ENCODE results near the gene FAM32A. TPM values are rescaled to one million over a fixed set of nuclear protein-coding genes. Genes with fewer than 3 reads are reported as not detected.

Gene FAM32A
- total RNA-seq, 1 experiment from 2014 or later, result 55.7 TPM

DNA sequence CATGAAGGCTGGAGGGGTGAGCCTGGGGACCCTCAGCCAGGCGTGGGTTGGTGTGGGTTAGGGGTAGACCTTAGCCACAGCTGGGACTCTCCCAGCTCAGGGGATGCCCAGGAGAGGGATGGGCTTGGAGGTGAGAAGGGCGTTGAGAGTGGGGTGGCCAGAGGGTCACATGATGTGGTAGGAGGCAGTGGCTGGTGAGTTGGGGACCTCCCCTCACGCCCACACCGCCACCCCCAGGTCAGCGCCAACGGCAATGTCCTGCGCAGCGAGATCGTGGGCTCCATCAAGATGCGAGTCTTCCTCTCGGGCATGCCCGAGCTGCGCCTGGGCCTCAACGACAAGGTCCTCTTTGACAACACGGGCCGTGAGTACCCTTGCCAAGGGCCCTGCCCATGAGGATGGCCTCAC, 41.0 kb downstream of the FAM32A start:
- no peak for DNase-seq
- no peaks in the 10 kb centered on the region for H3K27me3 ChIP-seq (ENCODE audit: low read length)
- peaks cover 15% of the 10 kb centered on the region for H3K36me3 ChIP-seq (ENCODE audit: insufficient read depth, low read length)

DNA sequence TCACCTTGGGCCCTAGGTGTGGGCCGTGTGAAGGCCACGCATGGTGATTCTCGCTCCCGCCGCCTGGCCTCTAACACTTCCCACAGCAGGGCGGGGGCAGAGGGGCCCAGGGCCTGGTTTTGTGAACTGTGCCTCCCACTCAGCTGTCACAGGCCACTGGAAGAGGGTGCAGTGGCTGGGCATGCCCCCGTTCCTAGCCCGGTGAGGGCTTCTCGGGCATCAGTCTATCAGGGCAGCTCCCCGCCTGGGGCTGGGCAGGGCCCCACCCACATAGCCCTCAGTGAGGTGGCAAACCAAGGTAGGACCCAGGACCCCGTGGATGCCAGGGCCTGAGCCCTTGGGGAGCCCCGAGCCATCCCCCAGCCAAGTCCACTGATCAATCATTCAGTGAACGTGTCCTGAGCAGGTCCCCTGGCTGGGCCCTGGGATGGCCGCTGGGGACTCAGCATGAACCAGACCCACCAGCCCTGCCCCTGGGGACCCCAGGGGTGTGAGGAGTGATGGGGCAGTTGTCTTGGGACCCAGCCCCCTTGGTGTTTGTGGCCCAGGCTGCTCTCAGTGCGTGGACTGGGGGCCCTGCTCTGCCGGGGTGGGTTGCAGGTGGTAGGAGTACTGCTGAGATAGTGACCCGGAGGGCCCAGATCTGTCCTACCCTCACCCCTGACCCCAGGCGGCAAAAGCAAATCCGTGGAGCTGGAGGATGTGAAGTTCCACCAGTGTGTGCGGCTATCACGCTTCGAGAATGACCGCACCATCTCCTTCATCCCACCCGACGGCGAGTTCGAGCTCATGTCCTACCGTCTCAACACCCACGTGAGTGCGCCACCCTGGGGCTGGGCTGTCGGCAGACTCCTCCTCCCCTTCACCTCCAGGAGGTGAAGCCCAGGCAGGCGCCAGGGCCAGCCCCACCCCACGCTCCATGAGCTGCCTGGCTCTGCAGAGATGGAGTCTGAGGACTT, 41.9 kb downstream of the FAM32A start:
- no peak for DNase-seq
- Histone ChIP-seq H4K20me1 (ENCODE audit: insufficient read depth, low read depth, low read length) (no peaks in the 10 kb centered on the region), H3K9ac (ENCODE audit: low read length) (no peak overlapping the region), H3K4me3 (ENCODE audit: low read length) (no peak overlapping the region), H3K4me2 (ENCODE audit: low read depth, low read length, poor library complexity, severe bottlenecking) (no peak overlapping the region), H3K4me1 (ENCODE audit: low read length) (no peaks in the 10 kb centered on the region), H3K36me3 (ENCODE audit: insufficient read depth, low read length) (peaks cover 8% of the 10 kb centered on the region), H3K27me3 (ENCODE audit: low read length) (no peaks in the 10 kb centered on the region), H3K9me3 (ENCODE audit: low read length) (no peaks in the 10 kb centered on the region), H3K9me2 (replicated peaks; ENCODE audit: insufficient read depth, low read length) (no peaks in the 10 kb centered on the region), H3K79me2 (ENCODE audit: low read length) (no peaks in the 10 kb centered on the region), H2AFZ (ENCODE audit: low read length) (no peak overlapping the region), H3K27ac (ENCODE audit: low read length) (no peak overlapping the region)

More for the DNA sequence above, 41.0 kb downstream of the FAM32A start:
- Histone ChIP-seq H3K79me2 (ENCODE audit: low read length) (no peaks in the 10 kb centered on the region), H4K20me1 (ENCODE audit: insufficient read depth, low read depth, low read length) (no peaks in the 10 kb centered on the region), H3K4me3 (ENCODE audit: low read length) (no peak overlapping the region), H3K4me1 (ENCODE audit: low read length) (no peaks in the 10 kb centered on the region), H3K27ac (ENCODE audit: low read length) (no peak overlapping the region), H3K4me2 (ENCODE audit: low read depth, low read length, poor library complexity, severe bottlenecking) (no peak overlapping the region), H3K9me2 (replicated peaks; ENCODE audit: insufficient read depth, low read length) (no peaks in the 10 kb centered on the region), H2AFZ (ENCODE audit: low read length) (no peak overlapping the region), H3K9me3 (ENCODE audit: low read length) (peaks cover 6% of the 10 kb centered on the region; the same call in 1 of the 2 replicates), H3K9ac (ENCODE audit: low read length) (no peak overlapping the region)

DNA sequence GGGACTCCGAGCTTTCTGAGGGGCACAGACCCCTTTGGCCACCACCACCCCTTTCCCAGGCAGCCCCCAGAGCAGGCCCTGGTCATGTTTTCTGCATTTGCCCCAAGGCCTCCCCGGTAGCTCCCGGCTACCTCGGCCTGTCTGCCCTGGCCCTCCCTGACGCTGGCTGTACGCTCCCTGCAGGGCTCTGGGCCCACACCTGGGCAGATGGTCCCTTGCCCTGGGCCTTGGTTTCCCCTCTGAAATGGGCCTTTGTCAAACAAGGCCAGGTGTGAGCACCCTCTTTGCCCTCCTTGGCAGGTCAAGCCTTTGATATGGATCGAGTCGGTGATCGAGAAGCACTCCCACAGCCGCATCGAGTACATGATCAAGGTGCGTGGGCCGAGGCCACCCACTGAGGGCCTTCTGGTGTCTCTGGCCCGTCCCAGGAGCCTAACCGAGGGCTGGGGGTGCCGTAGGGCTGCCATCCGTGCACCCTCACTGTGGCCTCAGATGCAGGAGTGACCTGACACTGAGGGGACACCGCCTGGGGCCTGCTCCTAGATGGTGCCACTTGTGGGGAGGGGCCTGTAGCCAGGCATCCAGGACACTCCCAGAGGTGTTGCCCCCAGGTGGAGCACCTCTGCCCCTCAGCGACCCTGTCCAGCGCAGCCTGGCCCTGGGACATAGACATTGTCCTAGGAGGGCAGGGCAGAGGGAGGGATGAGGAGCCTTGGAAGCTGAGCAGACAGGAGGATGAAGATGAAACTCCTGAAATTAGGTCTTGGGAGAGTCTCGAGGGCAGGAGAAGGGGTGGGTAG, 42.8 kb downstream of the FAM32A start:
- H3K79me2 ChIP-seq (ENCODE audit: low read length), result no peaks in the 10 kb centered on the region
- H4K20me1 ChIP-seq (ENCODE audit: insufficient read depth, low read depth, low read length), result no peaks in the 10 kb centered on the region
- H3K27me3 ChIP-seq (ENCODE audit: low read length), result no peaks in the 10 kb centered on the region
- H3K4me3 ChIP-seq (ENCODE audit: low read length), result no peak overlapping the region
- H3K4me1 ChIP-seq (ENCODE audit: low read length), result no peaks in the 10 kb centered on the region
- H3K4me2 ChIP-seq (ENCODE audit: low read depth, low read length, poor library complexity, severe bottlenecking), result no peak overlapping the region
- no peaks in the 10 kb centered on the region for H3K9me2 ChIP-seq (replicated peaks; ENCODE audit: insufficient read depth, low read length)
- H3K27ac ChIP-seq (ENCODE audit: low read length), result no peak overlapping the region
- H2AFZ ChIP-seq (ENCODE audit: low read length), result no peak overlapping the region
- H3K9ac ChIP-seq (ENCODE audit: low read length), result no peak overlapping the region
- H3K9me3 ChIP-seq (ENCODE audit: low read length), result no peaks in the 10 kb centered on the region
- H3K36me3 ChIP-seq (ENCODE audit: insufficient read depth, low read length), result peaks cover 5% of the 10 kb centered on the region
- DNase-seq, result no peak

DNA sequence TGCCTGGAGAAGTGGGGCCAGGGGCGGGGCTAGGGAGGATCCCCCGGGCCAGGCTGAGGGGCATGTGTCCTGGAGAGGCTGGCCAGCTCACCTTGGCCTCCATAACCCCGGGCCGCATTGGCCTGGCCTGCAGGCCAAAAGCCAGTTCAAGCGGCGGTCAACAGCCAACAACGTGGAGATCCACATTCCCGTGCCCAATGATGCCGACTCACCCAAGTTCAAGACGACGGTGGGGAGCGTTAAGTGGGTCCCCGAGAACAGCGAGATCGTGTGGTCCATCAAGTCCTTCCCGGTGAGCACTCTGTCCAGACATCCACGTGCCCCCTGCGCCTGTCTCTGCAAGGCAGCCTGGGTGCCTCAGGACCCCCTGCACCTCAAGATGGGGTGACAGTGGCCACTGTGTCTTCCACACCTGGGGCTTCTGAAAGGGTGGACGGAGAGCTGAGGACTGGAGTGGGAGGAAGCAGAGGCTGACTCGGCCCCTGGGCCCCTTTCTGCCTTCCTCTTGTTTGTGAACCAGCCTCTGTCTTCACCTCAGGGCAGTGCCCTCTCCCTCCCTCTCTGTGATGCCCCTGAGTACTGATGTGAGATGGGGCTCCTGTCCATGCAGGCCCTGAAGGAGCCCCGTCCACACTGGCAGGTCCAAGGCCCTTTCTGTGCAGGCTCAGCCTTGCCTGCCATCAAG, 43.6 kb downstream of the FAM32A start:
- no peak overlapping the region for H3K9ac ChIP-seq (ENCODE audit: low read length)
- H3K36me3 ChIP-seq (ENCODE audit: insufficient read depth, low read length), result peaks cover 4% of the 10 kb centered on the region
- H3K4me2 ChIP-seq (ENCODE audit: low read depth, low read length, poor library complexity, severe bottlenecking), result no peak overlapping the region
- H3K9me2 ChIP-seq (replicated peaks; ENCODE audit: insufficient read depth, low read length), result no peaks in the 10 kb centered on the region
- H3K4me1 ChIP-seq (ENCODE audit: low read length), result no peaks in the 10 kb centered on the region
- H3K27me3 ChIP-seq (ENCODE audit: low read length), result no peaks in the 10 kb centered on the region
- no peak overlapping the region for H2AFZ ChIP-seq (ENCODE audit: low read length)
- no peaks in the 10 kb centered on the region for H3K79me2 ChIP-seq (ENCODE audit: low read length)
- no peak overlapping the region for H3K27ac ChIP-seq (ENCODE audit: low read length)
- no peak for DNase-seq
- no peaks in the 10 kb centered on the region for H4K20me1 ChIP-seq (ENCODE audit: insufficient read depth, low read depth, low read length)
- no peaks in the 10 kb centered on the region for H3K9me3 ChIP-seq (ENCODE audit: low read length)
- no peak overlapping the region for H3K4me3 ChIP-seq (ENCODE audit: low read length)

DNA sequence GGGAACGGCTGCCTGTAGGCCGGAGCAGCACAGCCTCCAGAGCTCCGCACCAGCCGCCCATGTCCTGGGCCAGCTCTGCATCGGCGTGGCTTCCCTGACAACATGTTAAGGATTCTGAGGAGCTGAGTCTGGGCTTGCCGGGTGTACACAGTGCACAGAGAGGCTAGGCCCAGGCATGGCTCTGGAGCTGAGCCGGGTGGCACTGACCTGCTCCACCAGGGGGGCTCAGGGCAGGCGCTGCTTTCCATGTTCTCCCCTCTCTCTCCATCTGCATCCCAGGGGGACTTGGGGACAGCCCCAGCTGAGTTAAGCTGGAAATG, 44.1 kb downstream of the FAM32A start:
- Histone ChIP-seq H3K4me3 (ENCODE audit: low read length) (no peak overlapping the region), H3K9ac (ENCODE audit: low read length) (no peak overlapping the region), H3K9me2 (replicated peaks; ENCODE audit: insufficient read depth, low read length) (no peaks in the 10 kb centered on the region), H2AFZ (ENCODE audit: low read length) (no peak overlapping the region), H3K9me3 (ENCODE audit: low read length) (no peaks in the 10 kb centered on the region), H3K4me2 (ENCODE audit: low read depth, low read length, poor library complexity, severe bottlenecking) (no peak overlapping the region), H3K36me3 (ENCODE audit: insufficient read depth, low read length) (peaks cover 4% of the 10 kb centered on the region), H3K4me1 (ENCODE audit: low read length) (no peaks in the 10 kb centered on the region), H3K27me3 (ENCODE audit: low read length) (no peaks in the 10 kb centered on the region), H3K79me2 (ENCODE audit: low read length) (no peaks in the 10 kb centered on the region), H4K20me1 (ENCODE audit: insufficient read depth, low read depth, low read length) (no peaks in the 10 kb centered on the region), H3K27ac (ENCODE audit: low read length) (no peak overlapping the region)
- DNase-seq, result no peak

DNA sequence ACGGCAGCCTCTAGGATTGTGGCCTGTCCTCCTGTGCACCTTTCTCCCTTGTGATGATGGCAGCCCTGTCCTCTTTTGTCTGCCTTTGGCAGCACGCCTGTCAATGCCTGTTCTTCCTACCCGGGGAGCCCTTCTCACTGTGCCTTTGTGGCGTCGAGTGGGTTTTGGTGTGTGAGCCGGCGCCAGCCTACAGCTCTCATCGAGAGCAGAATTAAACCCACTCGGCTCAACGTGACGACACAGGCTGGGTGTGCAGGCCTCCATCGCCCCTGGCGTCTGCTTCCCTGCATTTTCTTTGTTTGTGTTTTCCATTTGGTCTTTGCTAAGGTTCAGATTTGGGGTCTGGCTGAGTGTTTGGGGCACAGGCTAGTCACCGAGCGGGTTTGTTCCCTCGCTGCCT, 46.9 kb downstream of the FAM32A start:
- Histone ChIP-seq H3K9me2 (replicated peaks; ENCODE audit: insufficient read depth, low read length) (no peaks in the 10 kb centered on the region), H3K79me2 (ENCODE audit: low read length) (no peaks in the 10 kb centered on the region), H3K9ac (ENCODE audit: low read length) (no peak overlapping the region), H3K27ac (ENCODE audit: low read length) (no peak overlapping the region), H3K4me3 (ENCODE audit: low read length) (no peak overlapping the region), H3K4me1 (ENCODE audit: low read length) (no peaks in the 10 kb centered on the region), H3K9me3 (ENCODE audit: low read length) (no peaks in the 10 kb centered on the region), H3K4me2 (ENCODE audit: low read depth, low read length, poor library complexity, severe bottlenecking) (no peak overlapping the region), H3K36me3 (ENCODE audit: insufficient read depth, low read length) (peaks cover 4% of the 10 kb centered on the region), H2AFZ (ENCODE audit: low read length) (no peak overlapping the region), H4K20me1 (ENCODE audit: insufficient read depth, low read depth, low read length) (no peaks in the 10 kb centered on the region; the same call in 1 of the 2 replicates), H3K27me3 (ENCODE audit: low read length) (no peaks in the 10 kb centered on the region)
- no peak for DNase-seq

DNA sequence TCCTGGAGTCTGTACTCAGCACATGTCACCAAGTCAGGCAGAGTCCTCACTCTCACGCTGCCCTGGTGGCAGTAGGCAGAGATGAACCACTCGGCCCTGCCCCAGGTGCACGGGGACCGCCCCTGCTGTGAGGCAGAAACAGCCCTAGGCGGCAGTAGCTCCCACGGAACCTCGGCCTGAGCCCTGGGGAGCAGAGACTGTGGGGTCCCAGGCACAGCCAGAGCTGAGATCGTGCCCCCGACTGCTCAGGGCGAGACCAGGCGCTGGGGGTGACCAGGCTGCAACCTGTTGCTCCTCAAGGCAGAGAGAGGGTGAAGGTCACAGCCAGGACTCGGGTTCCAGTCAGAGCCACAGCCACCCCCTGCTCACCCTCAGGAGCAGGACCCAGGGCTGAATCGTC, 47.4 kb downstream of the FAM32A start:
- no peaks in the 10 kb centered on the region for H3K27me3 ChIP-seq (ENCODE audit: low read length)
- no peaks in the 10 kb centered on the region for H3K4me1 ChIP-seq (ENCODE audit: low read length)
- no peak for DNase-seq
- H2AFZ ChIP-seq (ENCODE audit: low read length), result no peak overlapping the region
- H3K27ac ChIP-seq (ENCODE audit: low read length), result no peak overlapping the region
- no peaks in the 10 kb centered on the region; the same call in 1 of the 2 replicates for H4K20me1 ChIP-seq (ENCODE audit: insufficient read depth, low read depth, low read length)
- H3K79me2 ChIP-seq (ENCODE audit: low read length), result no peaks in the 10 kb centered on the region
- no peak overlapping the region for H3K4me3 ChIP-seq (ENCODE audit: low read length)
- H3K9ac ChIP-seq (ENCODE audit: low read length), result no peak overlapping the region
- no peaks in the 10 kb centered on the region for H3K9me2 ChIP-seq (replicated peaks; ENCODE audit: insufficient read depth, low read length)
- no peaks in the 10 kb centered on the region for H3K9me3 ChIP-seq (ENCODE audit: low read length)
- peaks cover 4% of the 10 kb centered on the region for H3K36me3 ChIP-seq (ENCODE audit: insufficient read depth, low read length)
- H3K4me2 ChIP-seq (ENCODE audit: low read depth, low read length, poor library complexity, severe bottlenecking), result no peak overlapping the region
